Measurements from ENCODE around the gene ARMC9. TPM values are rescaled to one million over a fixed set of nuclear protein-coding genes. Genes with fewer than 3 reads are reported as not detected.

The ARMC9 gene
- total and polyA plus RNA-seq, 7 donors: 1.4 to 18.4 (median 2.2) TPM

DNA sequence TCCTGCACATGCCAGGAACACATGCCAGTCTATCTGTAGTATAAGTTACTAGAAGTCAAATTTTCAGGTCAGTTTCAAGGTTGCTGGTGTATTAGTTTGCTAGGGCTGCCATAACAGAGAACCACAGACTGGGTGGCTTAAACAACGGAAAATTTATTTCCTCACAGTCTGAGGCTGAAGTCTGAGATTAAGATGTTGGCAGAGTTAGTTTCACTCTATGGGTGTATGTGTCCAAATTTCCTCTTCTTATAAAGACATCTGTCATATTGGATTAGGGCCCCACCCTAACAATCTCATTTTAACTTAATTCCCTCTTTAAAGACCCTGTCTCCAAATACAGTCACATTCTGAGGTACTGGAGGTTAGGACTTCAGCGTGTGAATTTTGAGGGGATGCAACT is 223.6 kb downstream of the ARMC9 start:
- Histone ChIP-seq H3K27me3 (ENCODE audit: insufficient read depth in 3 of 3, low read length in 2 of 3) (no peaks in the 10 kb centered on the region), H3K27ac (no peak overlapping the region), H3K4me1 (no peaks in the 10 kb centered on the region), H3K9me3 (no peaks in the 10 kb centered on the region), H3K4me3 (no peak overlapping the region), H3K36me3 (ENCODE audit: insufficient read depth in 1 of 2, low read depth in 1 of 2) (no peaks in the 10 kb centered on the region)
- no peak for TF ChIP-seq CTCF (IDR thresholded peaks at IDR 0.05)
- intact Hi-C loops (cut with DNase I): no loop called here
- ATAC-seq (no peak), DNase-seq (no peak)
- 78 to 87% (median 78%) methylated on average over 2 of the region's 2 CpGs for WGBS, 3 donors

- no peak for TF ChIP-seq CTCF (IDR thresholded peaks at IDR 0.05)
- H3K9me3 ChIP-seq: no peaks in the 10 kb centered on the region
- no peaks in the 10 kb centered on the region for H3K27me3 ChIP-seq (ENCODE audit: insufficient read depth in 3 of 3, low read length in 2 of 3)
- intact Hi-C loops (cut with DNase I): no loop called here
- H3K36me3 ChIP-seq (ENCODE audit: insufficient read depth in 1 of 2, low read depth in 1 of 2): no peaks in the 10 kb centered on the region
- no peak overlapping the region for H3K27ac ChIP-seq
- no peaks in the 10 kb centered on the region for H3K4me1 ChIP-seq
- DNase-seq: no peak
- ATAC-seq: no peak
- 81 to 93% (median 85%) methylated on average over 10 of the region's 10 CpGs for WGBS, 3 donors
- H3K4me3 ChIP-seq: no peak overlapping the region
Observed at GRCh38 chr2:231423176-231423575, 224.7 kb downstream of the ARMC9 start.

Other genes starting within 250 kb of the ARMC9 start
- gene SPATA3, start 202.5 kb upstream of the ARMC9 start, total RNA-seq: not detected
- not detected for gene SPATA3, start 202.5 kb upstream of the ARMC9 start, polyA plus RNA-seq
- gene C2orf72, start 161.1 kb upstream of the ARMC9 start, total RNA-seq: under 1 TPM in 1 of 4 donors, not detected in 3; 0.12 TPM
- gene C2orf72, start 161.1 kb upstream of the ARMC9 start, polyA plus RNA-seq: under 1 TPM in 2 of 3 donors, not detected in 1; 0.03 to 0.05 TPM
- 100 to 1,000 TPM; 125 to 170 (median 154) TPM for gene PSMD1, start 141.8 kb upstream of the ARMC9 start, total RNA-seq
- gene PSMD1, start 141.8 kb upstream of the ARMC9 start, polyA plus RNA-seq: 100 to 1,000 TPM in 2 of 3 donors, 10 to 100 TPM in 1; 74.4 to 159 (median 122) TPM
- gene HTR2B, start 73.6 kb upstream of the ARMC9 start, total RNA-seq: under 1 TPM in 3 of 4 donors, not detected in 1; 0.17 to 0.54 (median 0.24) TPM
- gene HTR2B, start 73.6 kb upstream of the ARMC9 start, polyA plus RNA-seq: under 1 TPM in 2 of 3 donors, not detected in 1; 0.08 to 0.13 TPM
- 1 to 10 TPM in 1 of 4 donors, under 1 TPM in 3; 0.29 to 1.7 (median 0.63) TPM for gene B3GNT7, start 197.1 kb downstream of the ARMC9 start, total RNA-seq
- gene B3GNT7, start 197.1 kb downstream of the ARMC9 start, polyA plus RNA-seq: under 1 TPM; 0.03 to 0.26 (median 0.03) TPM

Data from psoas muscle (tissue), 8 donors.